Hematopoietic multipotent progenitor cell treated with erythropoietin and hydrocortisone succinate and interleukin-3 and kit ligand, for 4 days (in vitro differentiated cells): Measurements from ENCODE around the gene SNRK.
A peak's percentile ranks its signal among the peaks of the same experiment; 100 is the strongest.

ENCODE experiments used
- DNase-seq: peaks from one replicate; pipeline ENCODE4 v3.0.0-alpha.2; 2015

SNRK gene

GRCh38 chr3:43372007-43372740, 85.8 kb downstream of the SNRK start:
- DNase-seq = no peak

GRCh38 chr3:43372809-43373559, 86.6 kb downstream of the SNRK start:
- no peak for DNase-seq

GRCh38 chr3:43373560-43373928, 87.2 kb downstream of the SNRK start:
- DNase-seq = no peak

GRCh38 chr3:43378066-43378935, 92.0 kb downstream of the SNRK start:
- peak; percentile 65 for DNase-seq

- no peak for DNase-seq
These were observed 93.0 kb downstream of the SNRK start for GRCh38 chr3:43379343-43379742.

- peak; percentile 20 for DNase-seq
These were observed 101.8 kb downstream of the SNRK start for GRCh38 chr3:43388175-43388574.

GRCh38 chr3:43388915-43389314, 102.6 kb downstream of the SNRK start:
- DNase-seq = peak; percentile 41

- peak; percentile 92 for DNase-seq
These were observed 103.3 kb downstream of the SNRK start for GRCh38 chr3:43389388-43390254.

- DNase-seq = no peak
These were observed 103.9 kb downstream of the SNRK start for GRCh38 chr3:43390255-43390588.

GRCh38 chr3:43391621-43392020, 105.3 kb downstream of the SNRK start:
- no peak for DNase-seq

GRCh38 chr3:43394041-43394554, 107.8 kb downstream of the SNRK start:
- peak; percentile 72 for DNase-seq

GRCh38 chr3:43399034-43399433, 112.7 kb downstream of the SNRK start:
- no peak for DNase-seq

GRCh38 chr3:43400167-43400566, 113.8 kb downstream of the SNRK start:
- DNase-seq = no peak
